AG09319 (cell line): ENCODE measurements around the gene SPINDOC.

ENCODE experiments used
- DNase-seq: peaks from one replicate; pipeline ENCODE4 v3.0.0-alpha.2; 2010; ENCODE audit warnings: low read depth; ENCODE audit errors: extremely low read depth
- CTCF ChIP-seq: IDR thresholded peaks from 2 replicates; pipeline ENCODE4 v1.5.1; 2011; ENCODE audit warnings: low read depth, mild to moderate bottlenecking, inconsistent platforms, low read length, moderate library complexity

SPINDOC gene

GRCh38 chr11:63837027-63837688 is 23.9 kb downstream of the SPINDOC start:
- peak; percentile 85 for TF ChIP-seq CTCF
- DNase-seq = peak; percentile 44

GRCh38 chr11:63837739-63838138 is 24.5 kb downstream of the SPINDOC start:
- DNase-seq = no peak
- no peak for TF ChIP-seq CTCF

- no peak for DNase-seq
- TF ChIP-seq CTCF = no peak
Measured at GRCh38 chr11:63838150-63838677, 25.0 kb downstream of the SPINDOC start.

- DNase-seq = peak; percentile 94
Measured at GRCh38 chr11:63838678-63839507, 25.6 kb downstream of the SPINDOC start, which contains the start of gene MARK2. Gene MARK2 (plus strand): TSS chr11:63839110. CDS start chr11:63839507, 397 bp downstream.

GRCh38 chr11:63839508-63840355 is 26.5 kb downstream of the SPINDOC start:
- TF ChIP-seq CTCF = no peak
- DNase-seq = no peak

More at GRCh38 chr11:63838678-63839507, 25.6 kb downstream of the SPINDOC start, which contains the start of gene MARK2:
- TF ChIP-seq CTCF = no peak

- TF ChIP-seq CTCF = no peak
- DNase-seq = no peak
Measured at GRCh38 chr11:63840356-63841060, 27.3 kb downstream of the SPINDOC start.
